Neural cell (in vitro differentiated cells): Measurements from ENCODE around the gene IGFBP2. TPM values are rescaled to one million over a fixed set of nuclear protein-coding genes. Genes with fewer than 3 reads are reported as not detected.

Experiments used
- H2AFZ ChIP-seq: fragments of 200-600, 300-800 bp; sonication (generic), shearing (Covaris generic); 2 replicates; pipeline ENCODE4 v1.6.0; 2014; ENCODE audit warnings: low read depth, mild to moderate bottlenecking, antibody characterized with exemption, low read length, moderate library complexity
- H3F3A ChIP-seq: fragments of 200-600 bp; shearing (Covaris generic); 2 replicates; pipeline ENCODE4 v1.6.1; 2016; ENCODE audit warnings: mild to moderate bottlenecking, moderate library complexity, mixed read lengths, antibody characterized with exemption, low read length; ENCODE audit not compliant: insufficient read depth, poor library complexity, severe bottlenecking
- H3K27ac ChIP-seq: fragments of 200-600, 300-800 bp; sonication (generic), shearing (Covaris generic); 2 replicates; pipeline ENCODE4 v1.5.1; 2014; ENCODE audit warnings: mild to moderate bottlenecking, low read length, moderate library complexity
- H3K27me3 ChIP-seq: fragments of 300-800, 200-600 bp; sonication (generic), shearing (Covaris generic); 2 replicates; pipeline ENCODE4 v1.6.0; 2014; ENCODE audit warnings: mild to moderate bottlenecking, low read depth, low read length, moderate library complexity; ENCODE audit not compliant: insufficient read depth
- H3K36me3 ChIP-seq: fragments of 300-800, 200-600 bp; sonication (generic), shearing (Covaris generic); 2 replicates; pipeline ENCODE4 v1.5.1; 2014; ENCODE audit warnings: mild to moderate bottlenecking, antibody characterized with exemption, low read length, moderate library complexity; ENCODE audit not compliant: insufficient read depth
- H3K4me2 ChIP-seq: fragments of 300-800, 200-600 bp; sonication (generic), shearing (Covaris generic); 2 replicates; pipeline ENCODE4 v1.6.0; 2014; ENCODE audit warnings: mild to moderate bottlenecking, low read length
- H3K4me3 ChIP-seq: fragments of 300-800, 200-600 bp; sonication (generic), shearing (Covaris generic); 2 replicates; pipeline ENCODE4 v1.5.1; 2014; ENCODE audit warnings: mild to moderate bottlenecking, low read length, moderate library complexity
- H3K79me2 ChIP-seq: fragments of 200-600 bp; shearing (Covaris generic); replicated peaks from 2 replicates; pipeline ENCODE4 v1.6.0; 2014; ENCODE audit warnings: mild to moderate bottlenecking, low read length, moderate library complexity; ENCODE audit not compliant: insufficient read depth
- H3K9ac ChIP-seq: fragments of 300-800, 200-600 bp; sonication (generic), shearing (Covaris generic); 2 replicates; pipeline ENCODE4 v1.6.1; 2016; ENCODE audit warnings: mild to moderate bottlenecking, low read length, mixed read lengths
- H3K9me2 ChIP-seq: fragments of 200-600 bp; shearing (Covaris generic); 2 replicates; pipeline ENCODE4 v1.6.1; 2016; ENCODE audit warnings: mild to moderate bottlenecking, low read length, mixed read lengths; ENCODE audit not compliant: insufficient read depth
- H3K9me3 ChIP-seq: fragments of 200-600, 300-800 bp; sonication (generic), shearing (Covaris generic); 2 replicates; pipeline ENCODE4 v1.6.1; 2016; ENCODE audit warnings: mild to moderate bottlenecking, mixed run types, low read length, moderate library complexity, mixed read lengths
- H4K20me1 ChIP-seq: fragments of 200-600 bp; shearing (Covaris generic); 2 replicates; pipeline ENCODE4 v1.6.1; 2016; ENCODE audit warnings: mild to moderate bottlenecking, mixed run types; ENCODE audit not compliant: insufficient read depth
- EP300 ChIP-seq: fragments of 450-650 bp; conservative IDR thresholded peaks from 2 replicates; pipeline ENCODE4 v1.6.1; 2014; ENCODE audit warnings: antibody characterized with exemption, mild to moderate bottlenecking, moderate library complexity; ENCODE audit not compliant: poor library complexity, severe bottlenecking
- EZH2 ChIP-seq: fragments of 200-600, 300-800 bp; shearing (Covaris generic), sonication (generic); IDR thresholded peaks from 2 replicates; pipeline ENCODE4 v1.6.1; 2014; ENCODE audit warnings: antibody characterized with exemption, low read length, borderline replicate concordance, mild to moderate bottlenecking; ENCODE audit not compliant: insufficient read depth, poor library complexity, severe bottlenecking
- MXI1 ChIP-seq: fragments of 450-650 bp; conservative IDR thresholded peaks from 2 replicates; pipeline ENCODE4 v1.6.1; 2014; ENCODE audit warnings: antibody characterized with exemption, mild to moderate bottlenecking; ENCODE audit not compliant: poor library complexity, severe bottlenecking
- POLR2AphosphoS5 ChIP-seq: IDR thresholded peaks from 2 replicates; pipeline ENCODE4 v1.6.1; 2012
- RAD21 ChIP-seq: fragments of 450-650 bp; conservative IDR thresholded peaks from 2 replicates; pipeline ENCODE4 v1.6.1; 2014; ENCODE audit warnings: antibody characterized with exemption, mild to moderate bottlenecking, moderate library complexity
- SMC3 ChIP-seq: fragments of 450-650 bp; conservative IDR thresholded peaks from 2 replicates; pipeline ENCODE4 v1.6.1; 2014; ENCODE audit warnings: antibody characterized with exemption, mild to moderate bottlenecking, moderate library complexity; ENCODE audit not compliant: poor library complexity
- TAF1 ChIP-seq: IDR thresholded peaks from 2 replicates; pipeline ENCODE4 v1.6.1; 2012; ENCODE audit warnings: low read depth
- polyA plus RNA-seq: library from polyadenylated mRNA; depleted of rRNA; stranded (reverse); fragments of >200 nt; gene quantifications from 2 replicates; pipeline ENCODE4 v1.2.3, GENCODE V29; 2014
- TF ChIP-seq, protein P1 (sequence below): IDR thresholded peaks from 2 replicates; pipeline ENCODE4 v1.6.1; 2012; ENCODE audit warnings: borderline replicate concordance
- TF ChIP-seq, protein P2 (sequence below): fragments of 450-650 bp; IDR thresholded peaks from 2 replicates; pipeline ENCODE4 v1.5.1; 2014; ENCODE audit warnings: antibody characterized with exemption, mild to moderate bottlenecking, moderate library complexity; ENCODE audit not compliant: poor library complexity, severe bottlenecking

IGFBP2 gene
- polyA plus RNA-seq, 1 donor from 2014 or later: 150 TPM

DNA sequence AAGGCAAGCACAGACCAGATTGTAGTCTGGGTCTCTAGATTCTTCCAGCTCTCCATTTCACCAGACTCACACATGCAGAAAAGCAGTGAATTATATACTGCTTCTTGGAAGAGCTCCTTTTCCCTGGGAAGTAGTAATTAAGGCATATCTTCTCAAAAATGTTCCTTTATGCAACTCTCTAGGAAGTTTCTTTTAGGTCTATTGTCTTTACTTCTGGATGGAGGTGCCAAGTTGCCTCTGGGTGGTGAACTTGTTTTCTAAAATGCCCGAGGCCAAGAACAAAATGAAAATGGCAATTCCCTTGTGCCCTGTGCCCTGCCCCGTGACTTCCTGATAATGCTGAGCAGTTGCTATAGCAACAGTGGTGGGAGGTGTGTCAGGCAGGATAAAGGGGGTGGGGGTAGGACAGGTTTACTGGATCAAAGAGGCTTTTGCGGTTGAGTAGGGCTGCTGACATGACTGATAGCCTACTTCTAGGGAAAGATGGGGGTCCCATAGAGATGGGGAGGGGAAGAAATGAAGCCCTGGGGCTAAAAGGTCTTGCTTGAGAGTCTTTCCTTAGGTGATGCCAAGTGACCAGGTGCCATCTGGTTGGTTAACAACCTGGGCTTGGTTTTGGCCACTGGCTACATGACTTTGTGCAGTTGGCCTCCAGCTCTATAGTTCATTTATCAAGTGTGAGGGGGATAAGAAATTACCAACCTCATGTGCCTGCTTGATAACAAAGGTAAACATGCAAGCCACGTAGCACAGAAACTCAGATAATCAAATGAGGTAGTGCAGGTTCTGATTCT is 11.8 kb downstream of the IGFBP2 start:
- Histone ChIP-seq H3K9ac (no peak overlapping the region), H3K4me3 (peak overlapping the region; percentile 2), H3K9me3 (no peaks in the 10 kb centered on the region), H3K4me2 (no peak overlapping the region), H3K9me2 (no peaks in the 10 kb centered on the region), H3K36me3 (no peaks in the 10 kb centered on the region), H3F3A (no peaks in the 10 kb centered on the region), H3K27ac (peak overlapping the region; percentile 32), H3K79me2 (peaks cover 58% of the 10 kb centered on the region), H2AFZ (no peak overlapping the region), H4K20me1 (no peaks in the 10 kb centered on the region), H3K27me3 (no peaks in the 10 kb centered on the region)
- no peak for TF ChIP-seq RAD21
- no peak for TF ChIP-seq MXI1
- TF ChIP-seq TAF1: no peak
- TF ChIP-seq POLR2AphosphoS5: no peak
- TF ChIP-seq, protein P1, sequence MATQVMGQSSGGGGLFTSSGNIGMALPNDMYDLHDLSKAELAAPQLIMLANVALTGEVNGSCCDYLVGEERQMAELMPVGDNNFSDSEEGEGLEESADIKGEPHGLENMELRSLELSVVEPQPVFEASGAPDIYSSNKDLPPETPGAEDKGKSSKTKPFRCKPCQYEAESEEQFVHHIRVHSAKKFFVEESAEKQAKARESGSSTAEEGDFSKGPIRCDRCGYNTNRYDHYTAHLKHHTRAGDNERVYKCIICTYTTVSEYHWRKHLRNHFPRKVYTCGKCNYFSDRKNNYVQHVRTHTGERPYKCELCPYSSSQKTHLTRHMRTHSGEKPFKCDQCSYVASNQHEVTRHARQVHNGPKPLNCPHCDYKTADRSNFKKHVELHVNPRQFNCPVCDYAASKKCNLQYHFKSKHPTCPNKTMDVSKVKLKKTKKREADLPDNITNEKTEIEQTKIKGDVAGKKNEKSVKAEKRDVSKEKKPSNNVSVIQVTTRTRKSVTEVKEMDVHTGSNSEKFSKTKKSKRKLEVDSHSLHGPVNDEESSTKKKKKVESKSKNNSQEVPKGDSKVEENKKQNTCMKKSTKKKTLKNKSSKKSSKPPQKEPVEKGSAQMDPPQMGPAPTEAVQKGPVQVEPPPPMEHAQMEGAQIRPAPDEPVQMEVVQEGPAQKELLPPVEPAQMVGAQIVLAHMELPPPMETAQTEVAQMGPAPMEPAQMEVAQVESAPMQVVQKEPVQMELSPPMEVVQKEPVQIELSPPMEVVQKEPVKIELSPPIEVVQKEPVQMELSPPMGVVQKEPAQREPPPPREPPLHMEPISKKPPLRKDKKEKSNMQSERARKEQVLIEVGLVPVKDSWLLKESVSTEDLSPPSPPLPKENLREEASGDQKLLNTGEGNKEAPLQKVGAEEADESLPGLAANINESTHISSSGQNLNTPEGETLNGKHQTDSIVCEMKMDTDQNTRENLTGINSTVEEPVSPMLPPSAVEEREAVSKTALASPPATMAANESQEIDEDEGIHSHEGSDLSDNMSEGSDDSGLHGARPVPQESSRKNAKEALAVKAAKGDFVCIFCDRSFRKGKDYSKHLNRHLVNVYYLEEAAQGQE: no peak
- no peak for TF ChIP-seq EP300
- no peak for TF ChIP-seq SMC3
- no peak for TF ChIP-seq EZH2
- TF ChIP-seq, protein P2, sequence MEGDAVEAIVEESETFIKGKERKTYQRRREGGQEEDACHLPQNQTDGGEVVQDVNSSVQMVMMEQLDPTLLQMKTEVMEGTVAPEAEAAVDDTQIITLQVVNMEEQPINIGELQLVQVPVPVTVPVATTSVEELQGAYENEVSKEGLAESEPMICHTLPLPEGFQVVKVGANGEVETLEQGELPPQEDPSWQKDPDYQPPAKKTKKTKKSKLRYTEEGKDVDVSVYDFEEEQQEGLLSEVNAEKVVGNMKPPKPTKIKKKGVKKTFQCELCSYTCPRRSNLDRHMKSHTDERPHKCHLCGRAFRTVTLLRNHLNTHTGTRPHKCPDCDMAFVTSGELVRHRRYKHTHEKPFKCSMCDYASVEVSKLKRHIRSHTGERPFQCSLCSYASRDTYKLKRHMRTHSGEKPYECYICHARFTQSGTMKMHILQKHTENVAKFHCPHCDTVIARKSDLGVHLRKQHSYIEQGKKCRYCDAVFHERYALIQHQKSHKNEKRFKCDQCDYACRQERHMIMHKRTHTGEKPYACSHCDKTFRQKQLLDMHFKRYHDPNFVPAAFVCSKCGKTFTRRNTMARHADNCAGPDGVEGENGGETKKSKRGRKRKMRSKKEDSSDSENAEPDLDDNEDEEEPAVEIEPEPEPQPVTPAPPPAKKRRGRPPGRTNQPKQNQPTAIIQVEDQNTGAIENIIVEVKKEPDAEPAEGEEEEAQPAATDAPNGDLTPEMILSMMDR: no peak

DNA sequence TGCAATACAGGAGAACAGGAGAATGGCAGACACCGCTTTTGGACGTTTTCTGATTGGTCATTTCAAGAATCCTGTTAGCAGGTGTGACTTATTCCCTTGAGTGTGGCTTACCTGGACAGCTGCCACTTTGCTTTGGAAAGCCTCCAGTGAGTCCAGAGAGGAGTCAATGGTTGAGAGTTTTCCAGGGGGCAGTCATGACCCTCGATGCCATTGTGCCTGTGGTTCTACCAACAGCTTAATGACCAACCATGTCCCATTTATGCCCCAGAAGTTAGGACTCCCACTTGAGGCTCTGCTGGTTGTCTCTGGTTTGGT is 12.4 kb downstream of the IGFBP2 start:
- Histone ChIP-seq H3K27ac (no peak overlapping the region), H4K20me1 (no peaks in the 10 kb centered on the region), H3K9me2 (no peaks in the 10 kb centered on the region), H3K36me3 (no peaks in the 10 kb centered on the region), H3K79me2 (peaks cover 53% of the 10 kb centered on the region), H2AFZ (no peak overlapping the region), H3F3A (no peaks in the 10 kb centered on the region), H3K27me3 (no peaks in the 10 kb centered on the region), H3K4me3 (no peak overlapping the region), H3K9me3 (no peaks in the 10 kb centered on the region), H3K4me2 (no peak overlapping the region), H3K9ac (no peak overlapping the region)
- TF ChIP-seq SMC3 (no peak), EP300 (no peak), RAD21 (no peak), EZH2 (no peak), POLR2AphosphoS5 (no peak), TAF1 (no peak), MXI1 (no peak)
- TF ChIP-seq, protein P1: no peak
- TF ChIP-seq, protein P2: no peak
